ENCODE measurements around the gene ZFHX3. TPM values are rescaled to one million over a fixed set of nuclear protein-coding genes. Genes with fewer than 3 reads are reported as not detected.

Gene ZFHX3
- total RNA-seq, 1 donor from 2014 or later, result 34.8 TPM

- TF ChIP-seq, protein P1, sequence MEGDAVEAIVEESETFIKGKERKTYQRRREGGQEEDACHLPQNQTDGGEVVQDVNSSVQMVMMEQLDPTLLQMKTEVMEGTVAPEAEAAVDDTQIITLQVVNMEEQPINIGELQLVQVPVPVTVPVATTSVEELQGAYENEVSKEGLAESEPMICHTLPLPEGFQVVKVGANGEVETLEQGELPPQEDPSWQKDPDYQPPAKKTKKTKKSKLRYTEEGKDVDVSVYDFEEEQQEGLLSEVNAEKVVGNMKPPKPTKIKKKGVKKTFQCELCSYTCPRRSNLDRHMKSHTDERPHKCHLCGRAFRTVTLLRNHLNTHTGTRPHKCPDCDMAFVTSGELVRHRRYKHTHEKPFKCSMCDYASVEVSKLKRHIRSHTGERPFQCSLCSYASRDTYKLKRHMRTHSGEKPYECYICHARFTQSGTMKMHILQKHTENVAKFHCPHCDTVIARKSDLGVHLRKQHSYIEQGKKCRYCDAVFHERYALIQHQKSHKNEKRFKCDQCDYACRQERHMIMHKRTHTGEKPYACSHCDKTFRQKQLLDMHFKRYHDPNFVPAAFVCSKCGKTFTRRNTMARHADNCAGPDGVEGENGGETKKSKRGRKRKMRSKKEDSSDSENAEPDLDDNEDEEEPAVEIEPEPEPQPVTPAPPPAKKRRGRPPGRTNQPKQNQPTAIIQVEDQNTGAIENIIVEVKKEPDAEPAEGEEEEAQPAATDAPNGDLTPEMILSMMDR (IDR thresholded peaks at IDR 0.05), result no peak
- intact Hi-C loops (cut with DNase I), result loop anchor here (2.0 to 10.0 kb wide), 3 partner anchors 56 to 542 kb away; no protein-coding TSS in a partner anchor
- H3K9me3 ChIP-seq, result no peaks in the 10 kb centered on the region
- no peak for DNase-seq (ENCODE audit: low spot score in 2 of 2)
- H3K36me3 ChIP-seq, result no peaks in the 10 kb centered on the region
- peak overlapping the region; percentile 98 to 99 for H3K27ac ChIP-seq
- H3K4me1 ChIP-seq, result peaks cover 11 to 72% of the 10 kb centered on the region in 2 donors
- peak overlapping the region; percentile 88 to 89 for H3K4me3 ChIP-seq
- H3K27me3 ChIP-seq, result no peaks in the 10 kb centered on the region
These were observed 1.6 kb downstream of the ZFHX3 start for GRCh38 chr16:73046202-73046848.

DNA sequence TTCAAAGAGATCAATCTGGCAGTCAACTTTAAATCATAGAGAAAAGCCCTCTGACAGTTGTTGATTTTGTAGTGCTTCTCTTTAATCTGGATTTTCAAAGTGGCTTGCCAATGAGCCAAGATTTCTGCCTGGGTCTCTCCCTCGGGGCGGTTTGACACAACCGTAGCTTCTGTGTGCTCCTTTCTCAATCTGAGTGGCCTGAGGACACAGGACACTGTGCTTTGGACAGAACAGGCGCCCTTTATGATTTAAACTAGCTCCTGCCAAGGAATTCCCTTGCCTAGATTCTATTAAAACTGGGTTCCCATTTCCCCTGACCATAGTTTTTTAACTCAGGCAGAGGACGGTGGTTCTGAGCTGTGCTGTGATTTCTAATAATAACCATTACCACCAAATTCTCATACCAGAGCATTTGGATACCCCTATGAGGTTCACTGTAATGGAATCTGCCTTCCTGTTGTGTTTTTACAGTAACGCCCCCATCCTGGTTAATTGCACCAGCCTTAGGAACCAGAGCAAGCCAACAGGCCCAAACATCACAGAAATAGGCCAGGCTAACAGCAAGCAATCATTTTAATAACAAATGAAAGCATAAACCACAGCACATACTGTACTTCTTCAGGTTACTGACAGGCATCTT lies 4.0 kb downstream of the ZFHX3 start:
- H3K9me3 ChIP-seq, result no peaks in the 10 kb centered on the region
- TF ChIP-seq, protein P1 (IDR thresholded peaks at IDR 0.05), result no peak
- no peaks in the 10 kb centered on the region for H3K27me3 ChIP-seq
- H3K36me3 ChIP-seq, result no peaks in the 10 kb centered on the region
- H3K27ac ChIP-seq, result peak overlapping the region; percentile 98 to 99
- intact Hi-C loops (cut with DNase I), result loop anchor here (2.0 to 10.0 kb wide), 2 partner anchors 19 to 539 kb away; no protein-coding TSS in a partner anchor
- no peak for DNase-seq (ENCODE audit: low spot score in 2 of 2)
- peaks cover 0 to 57% of the 10 kb centered on the region in 2 donors for H3K4me1 ChIP-seq
- H3K4me3 ChIP-seq, result peak overlapping the region in 1 of 2 donors; percentile 88

GRCh38 chr16:73042807-73043206 lies 5.1 kb downstream of the ZFHX3 start:
- Histone ChIP-seq H3K4me1 (peaks cover 0 to 56% of the 10 kb centered on the region in 2 donors), H3K9me3 (no peaks in the 10 kb centered on the region), H3K36me3 (no peaks in the 10 kb centered on the region), H3K4me3 (peak overlapping the region in 1 of 2 donors; percentile 88), H3K27me3 (no peaks in the 10 kb centered on the region), H3K27ac (peak overlapping the region; percentile 98 to 99)
- DNase-seq (ENCODE audit: low spot score in 2 of 2), result no peak
- intact Hi-C loops (cut with DNase I), result loop anchor here (10.0 kb wide), 1 partner anchor 538 kb away; no protein-coding TSS in a partner anchor
- TF ChIP-seq, protein P1 (IDR thresholded peaks at IDR 0.05), result no peak

DNA sequence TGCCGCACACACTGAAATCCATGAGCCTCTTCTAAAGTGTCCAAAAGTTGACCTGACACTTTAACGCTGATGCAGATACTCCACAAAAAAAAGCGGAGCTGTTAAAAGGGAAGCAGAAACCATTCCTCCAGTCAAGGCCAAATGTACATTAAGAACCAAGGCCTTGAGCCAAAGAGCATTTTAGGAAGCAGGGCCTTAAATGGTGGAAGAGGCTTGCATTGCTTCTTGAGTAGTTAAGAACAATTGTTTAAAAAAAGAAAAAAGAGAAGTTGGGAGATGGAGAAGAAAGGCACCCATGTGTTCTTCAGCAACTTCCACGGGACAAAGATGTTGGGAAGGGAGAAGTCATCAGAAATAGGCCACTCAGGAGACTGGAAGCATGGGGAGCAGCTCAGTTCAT lies 6.3 kb downstream of the ZFHX3 start:
- intact Hi-C loops (cut with DNase I), result loop anchor here (10.0 kb wide), 1 partner anchor 537 kb away; no protein-coding TSS in a partner anchor
- Histone ChIP-seq H3K4me1 (peaks cover 0 to 65% of the 10 kb centered on the region in 2 donors), H3K27me3 (no peaks in the 10 kb centered on the region), H3K27ac (peak overlapping the region; percentile 15 to 99), H3K4me3 (no peak overlapping the region), H3K9me3 (no peaks in the 10 kb centered on the region), H3K36me3 (no peaks in the 10 kb centered on the region)
- DNase-seq (ENCODE audit: low spot score in 2 of 2), result no peak
- TF ChIP-seq, protein P1 (IDR thresholded peaks at IDR 0.05), result no peak

DNA sequence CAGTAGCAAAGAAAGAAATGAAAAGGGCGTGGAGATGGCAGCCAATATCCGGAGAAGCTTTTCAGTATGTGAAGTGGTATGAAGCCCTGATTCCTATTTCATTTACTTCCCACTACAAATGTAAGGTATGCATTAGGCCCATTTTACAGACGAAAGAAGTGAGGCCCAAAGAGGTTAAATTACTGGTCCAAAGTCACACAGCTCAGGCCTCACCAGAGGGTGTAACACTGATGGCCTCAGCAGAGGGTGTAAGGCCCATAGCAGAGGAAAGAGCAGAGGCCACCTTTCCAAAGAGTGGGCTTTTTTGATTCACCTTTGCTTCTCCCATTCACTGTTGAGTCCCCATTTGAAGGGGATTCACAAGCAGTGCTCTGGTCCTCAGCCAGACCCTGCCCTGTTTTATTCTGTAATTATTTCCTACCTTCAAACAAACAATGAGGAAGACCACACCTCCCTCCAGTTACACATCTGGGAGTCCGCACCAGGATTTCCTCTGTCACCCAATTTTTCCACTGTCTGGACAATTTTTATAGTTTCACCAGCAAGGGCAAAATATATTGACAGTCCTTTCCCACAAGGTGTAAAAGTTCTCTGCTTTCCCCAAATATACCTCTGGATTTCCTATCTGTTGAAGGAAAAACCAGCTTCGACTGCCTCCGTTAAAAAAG lies 7.1 kb downstream of the ZFHX3 start:
- no peaks in the 10 kb centered on the region for H3K36me3 ChIP-seq
- H3K27me3 ChIP-seq, result no peaks in the 10 kb centered on the region
- H3K4me1 ChIP-seq, result peaks cover 7 to 64% of the 10 kb centered on the region in 2 donors
- TF ChIP-seq, protein P1 (IDR thresholded peaks at IDR 0.05), result no peak
- intact Hi-C loops (cut with DNase I), result loop anchor here (10.0 kb wide), 1 partner anchor 536 kb away; no protein-coding TSS in a partner anchor
- no peak overlapping the region for H3K4me3 ChIP-seq
- no peaks in the 10 kb centered on the region for H3K9me3 ChIP-seq
- no peak for DNase-seq (ENCODE audit: low spot score in 2 of 2)
- H3K27ac ChIP-seq, result peak overlapping the region in 1 of 2 donors; percentile 15
